ENCODE data around the gene AQP6. TPM values are rescaled to one million over a fixed set of nuclear protein-coding genes. Genes with fewer than 3 reads are reported as not detected.
A peak's percentile ranks its signal among the peaks of the same experiment; 100 is the strongest.

The AQP6 gene
- total and polyA plus RNA-seq, 9 donors: under 0.01 to 0.08 (median 0.04) TPM; not detected in 6

DNA sequence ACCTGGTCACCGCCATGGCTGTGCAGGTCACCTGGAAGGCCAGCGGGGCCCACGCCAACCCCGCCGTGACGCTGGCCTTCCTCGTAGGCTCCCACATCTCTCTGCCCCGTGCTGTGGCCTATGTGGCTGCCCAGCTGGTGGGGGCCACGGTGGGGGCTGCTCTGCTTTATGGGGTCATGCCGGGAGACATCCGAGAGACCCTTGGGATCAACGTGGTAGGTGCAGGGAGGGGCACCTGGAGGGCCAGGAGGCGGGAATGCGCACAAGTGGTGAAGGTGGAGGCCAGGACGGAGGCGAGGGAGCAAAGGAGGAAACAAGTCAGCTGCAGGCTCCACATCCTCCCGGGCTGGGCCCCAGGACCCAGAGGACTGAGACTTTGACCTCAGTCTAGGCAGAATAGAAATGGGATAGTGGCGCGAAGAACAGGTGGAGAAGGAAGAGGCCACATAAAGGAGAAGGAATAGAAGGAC lies 649 bp downstream of the AQP6 start:
- WGBS, 3 donors: 89 to 91% (median 90%) methylated on average over 19 of the region's 19 CpGs
- Histone ChIP-seq H3K27me3 (no peaks in the 10 kb centered on the region), H3K4me1 (ENCODE audit: insufficient read depth) (peaks cover 8% of the 10 kb centered on the region), H3K9me3 (no peaks in the 10 kb centered on the region), H3K36me3 (no peaks in the 10 kb centered on the region), H3K27ac (no peak overlapping the region), H3K4me3 (no peak overlapping the region)
- intact Hi-C loops (cut with DNase I): loop anchor here in 2 of 4 donors (5.0 kb wide), 2 partner anchors 79 to 94 kb away; no protein-coding TSS in a partner anchor
- TF ChIP-seq, protein P1, sequence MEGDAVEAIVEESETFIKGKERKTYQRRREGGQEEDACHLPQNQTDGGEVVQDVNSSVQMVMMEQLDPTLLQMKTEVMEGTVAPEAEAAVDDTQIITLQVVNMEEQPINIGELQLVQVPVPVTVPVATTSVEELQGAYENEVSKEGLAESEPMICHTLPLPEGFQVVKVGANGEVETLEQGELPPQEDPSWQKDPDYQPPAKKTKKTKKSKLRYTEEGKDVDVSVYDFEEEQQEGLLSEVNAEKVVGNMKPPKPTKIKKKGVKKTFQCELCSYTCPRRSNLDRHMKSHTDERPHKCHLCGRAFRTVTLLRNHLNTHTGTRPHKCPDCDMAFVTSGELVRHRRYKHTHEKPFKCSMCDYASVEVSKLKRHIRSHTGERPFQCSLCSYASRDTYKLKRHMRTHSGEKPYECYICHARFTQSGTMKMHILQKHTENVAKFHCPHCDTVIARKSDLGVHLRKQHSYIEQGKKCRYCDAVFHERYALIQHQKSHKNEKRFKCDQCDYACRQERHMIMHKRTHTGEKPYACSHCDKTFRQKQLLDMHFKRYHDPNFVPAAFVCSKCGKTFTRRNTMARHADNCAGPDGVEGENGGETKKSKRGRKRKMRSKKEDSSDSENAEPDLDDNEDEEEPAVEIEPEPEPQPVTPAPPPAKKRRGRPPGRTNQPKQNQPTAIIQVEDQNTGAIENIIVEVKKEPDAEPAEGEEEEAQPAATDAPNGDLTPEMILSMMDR (IDR thresholded peaks at IDR 0.05): no peak
- no peak for TF ChIP-seq EP300 (IDR thresholded peaks at IDR 0.05)
- TF ChIP-seq POLR2A (IDR thresholded peaks at IDR 0.05): no peak
- DNase-seq: no peak

DNA sequence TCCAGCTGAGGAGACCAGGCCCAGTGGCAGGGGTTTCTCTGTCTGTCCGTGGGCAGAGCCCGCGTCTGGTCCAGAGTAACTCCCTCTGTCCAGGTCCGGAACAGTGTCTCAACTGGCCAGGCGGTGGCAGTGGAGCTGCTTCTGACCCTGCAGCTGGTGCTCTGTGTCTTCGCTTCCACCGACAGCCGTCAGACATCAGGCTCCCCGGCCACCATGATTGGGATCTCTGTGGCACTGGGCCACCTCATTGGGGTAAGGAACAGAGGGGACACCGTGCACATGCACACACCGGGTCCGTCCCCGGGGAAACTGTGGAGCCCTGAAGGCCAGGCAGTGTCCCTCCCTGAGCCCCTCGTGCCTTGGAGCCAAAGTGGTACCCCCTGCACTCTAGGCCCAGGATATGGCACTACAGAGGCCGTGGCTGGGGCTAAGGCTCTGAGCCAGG lies 1.5 kb downstream of the AQP6 start:
- H3K36me3 ChIP-seq: no peaks in the 10 kb centered on the region
- no peak overlapping the region for H3K4me3 ChIP-seq
- TF ChIP-seq, protein P1 (IDR thresholded peaks at IDR 0.05): peak in 1 of 3 donors; percentile 29
- TF ChIP-seq POLR2A (IDR thresholded peaks at IDR 0.05): no peak
- H3K27me3 ChIP-seq: no peaks in the 10 kb centered on the region
- peak; percentile 40 to 68 (median 58) for DNase-seq
- peaks cover 8% of the 10 kb centered on the region for H3K4me1 ChIP-seq (ENCODE audit: insufficient read depth)
- intact Hi-C loops (cut with DNase I): loop anchor here in 2 of 4 donors (5.0 kb wide), 2 partner anchors 78 to 93 kb away; no protein-coding TSS in a partner anchor
- H3K9me3 ChIP-seq: no peaks in the 10 kb centered on the region
- WGBS, 3 donors: 27 to 31% (median 30%) methylated on average over 15 of the region's 15 CpGs
- H3K27ac ChIP-seq: no peak overlapping the region

DNA sequence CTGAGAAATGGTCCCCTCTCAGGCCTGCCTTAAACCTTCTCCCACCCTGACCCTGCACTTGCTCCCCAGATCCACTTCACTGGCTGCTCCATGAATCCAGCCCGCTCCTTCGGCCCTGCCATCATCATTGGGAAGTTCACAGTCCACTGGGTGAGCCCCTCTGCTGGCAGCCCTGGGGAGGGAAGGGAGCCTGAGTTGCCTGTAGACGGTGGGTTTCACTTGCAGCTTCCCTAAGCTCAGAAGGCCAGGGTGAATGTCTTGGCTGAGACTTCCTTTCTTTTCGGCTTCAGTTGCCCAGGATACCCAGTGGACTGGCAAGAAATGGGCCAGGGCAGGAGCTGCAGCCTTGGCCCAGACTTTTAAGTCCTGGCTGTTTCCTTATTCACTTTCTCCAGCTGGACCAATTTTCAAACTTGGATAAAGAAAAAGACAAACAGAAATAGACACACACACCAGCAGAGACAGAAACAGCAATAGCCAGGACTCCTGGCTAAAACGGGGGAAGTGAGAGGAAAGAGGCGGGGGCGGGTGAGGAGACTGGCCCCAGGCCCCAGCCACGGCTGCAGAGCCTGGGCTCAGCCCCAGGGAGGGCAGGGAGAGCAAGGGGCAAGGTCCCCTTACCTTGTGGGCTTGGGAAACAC lies 2.0 kb downstream of the AQP6 start:
- intact Hi-C loops (cut with DNase I): loop anchor here in 2 of 4 donors (5.0 kb wide), 2 partner anchors 78 to 93 kb away; no protein-coding TSS in a partner anchor
- peaks cover 8% of the 10 kb centered on the region for H3K4me1 ChIP-seq (ENCODE audit: insufficient read depth)
- no peak overlapping the region for H3K27ac ChIP-seq
- no peak for TF ChIP-seq EP300 (IDR thresholded peaks at IDR 0.05)
- TF ChIP-seq POLR2A (IDR thresholded peaks at IDR 0.05): no peak
- TF ChIP-seq, protein P1 (IDR thresholded peaks at IDR 0.05): no peak
- 21 to 22% (median 22%) methylated on average over 8 of the region's 8 CpGs for WGBS, 3 donors
- H3K9me3 ChIP-seq: no peaks in the 10 kb centered on the region
- DNase-seq: no peak
- H3K36me3 ChIP-seq: no peaks in the 10 kb centered on the region
- no peaks in the 10 kb centered on the region for H3K27me3 ChIP-seq
- no peak overlapping the region for H3K4me3 ChIP-seq

DNA sequence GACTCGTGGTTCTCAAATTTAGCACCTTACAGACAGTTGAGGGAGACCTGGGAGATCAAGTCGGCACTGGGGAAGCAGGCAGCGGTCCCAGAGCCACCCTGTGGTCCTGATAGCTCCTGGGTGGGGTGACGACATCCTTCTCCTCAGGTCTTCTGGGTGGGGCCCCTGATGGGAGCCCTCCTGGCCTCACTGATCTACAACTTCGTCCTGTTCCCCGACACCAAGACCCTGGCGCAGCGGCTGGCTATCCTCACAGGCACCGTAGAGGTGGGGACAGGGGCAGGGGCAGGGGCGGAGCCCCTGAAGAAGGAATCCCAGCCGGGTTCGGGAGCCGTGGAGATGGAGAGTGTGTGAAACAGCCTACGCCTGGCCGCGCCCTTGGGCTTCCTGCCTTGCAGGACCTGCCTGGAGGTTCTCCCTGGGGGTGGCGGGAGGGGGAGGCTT lies 2.6 kb downstream of the AQP6 start:
- WGBS, 3 donors: 37 to 49% (median 48%) methylated on average over 17 of the region's 17 CpGs
- Histone ChIP-seq H3K9me3 (no peaks in the 10 kb centered on the region), H3K27ac (no peak overlapping the region), H3K36me3 (no peaks in the 10 kb centered on the region), H3K27me3 (no peaks in the 10 kb centered on the region), H3K4me1 (ENCODE audit: insufficient read depth) (peaks cover 8% of the 10 kb centered on the region), H3K4me3 (no peak overlapping the region)
- intact Hi-C loops (cut with DNase I): no loop called here
- DNase-seq: no peak
- TF ChIP-seq, protein P1 (IDR thresholded peaks at IDR 0.05): no peak
- TF ChIP-seq EP300 (IDR thresholded peaks at IDR 0.05): no peak
- no peak for TF ChIP-seq POLR2A (IDR thresholded peaks at IDR 0.05)
